Ascending aorta (tissue), 2 donors: ENCODE measurements around the gene FARP1. TPM values are rescaled to one million over a fixed set of nuclear protein-coding genes. Genes with fewer than 3 reads are reported as not detected.

Experiments used
- DNase-seq, 2 donors: peaks; one replicate each; pipeline ENCODE4 v3.0.0-alpha.2; 2019; ENCODE audit warnings: low spot score in 2 of 2
- H3K27ac ChIP-seq, 2 donors: fragments of 200-600 bp; sonication (generic); one replicate each; pipeline ENCODE4 v1.5.1; 2016 to 2017; ENCODE audit warnings: mild to moderate bottlenecking in 1 of 2
- H3K27me3 ChIP-seq: fragments of 200-600 bp; sonication (generic); one replicate; pipeline ENCODE4 v1.5.1; 2017
- H3K36me3 ChIP-seq, 2 donors: fragments of 200-600 bp; sonication (generic); one replicate each; pipeline ENCODE4 v1.5.1; 2016
- H3K4me1 ChIP-seq, 2 donors: fragments of 200-600 bp; sonication (generic); one replicate each; pipeline ENCODE4 v1.5.1; 2016 to 2017; ENCODE audit warnings: mild to moderate bottlenecking in 1 of 2
- H3K4me3 ChIP-seq, 2 donors: fragments of 200-600 bp; sonication (generic); one replicate each; pipeline ENCODE4 v1.5.1; 2016 to 2017; ENCODE audit warnings: mild to moderate bottlenecking in 1 of 2
- H3K9me3 ChIP-seq, 2 donors: fragments of 200-600 bp; sonication (generic); one replicate each; pipeline ENCODE4 v1.5.1; 2016
- CTCF ChIP-seq, 3 experiments: fragments of 200-600 bp in 2 of 3; fragments of 450-650 bp in 1 of 3; sonication (generic) in 2 of 3; IDR thresholded peaks; one replicate each; pipeline ENCODE4 v1.5.1; 2016 to 2019; ENCODE audit warnings: antibody characterized with exemption in 3 of 3, mild to moderate bottlenecking in 1 of 3, moderate library complexity in 1 of 3
- intact Hi-C: fragments of 100-400 bp; cut with DNase I; formaldehyde crosslinking; loops from one replicate; pipeline ENCODE4 v1.15.1; 2023
- total RNA-seq: library from RNA; depleted of rRNA; stranded (reverse); fragments of >200 nt; gene quantifications from one replicate; pipeline ENCODE4 v1.1.0, GENCODE V29; 2016

FARP1 gene
- total RNA-seq, 1 donor from 2014 or later, result 80.8 TPM

DNA sequence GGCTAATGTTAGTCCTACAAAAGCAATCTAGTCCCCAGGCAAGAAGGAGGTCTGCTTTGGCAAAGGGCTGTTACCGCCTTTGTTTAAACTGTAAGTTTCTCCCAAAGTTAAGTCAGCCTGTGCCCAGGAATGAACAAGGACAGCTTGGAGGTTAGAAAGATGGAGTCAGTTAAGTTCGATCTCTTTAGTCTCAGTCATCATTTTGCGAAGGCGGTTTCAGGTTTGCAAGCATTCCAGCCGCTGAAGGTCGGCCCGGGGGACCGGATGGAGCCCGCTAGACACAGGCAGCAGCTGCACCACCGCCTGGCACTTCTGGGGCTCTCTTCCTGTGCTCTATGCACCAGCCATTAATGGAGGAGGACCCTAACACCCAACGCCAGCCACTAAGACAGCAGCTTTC lies 342.7 kb downstream of the FARP1 start:
- no peaks in the 10 kb centered on the region for H3K9me3 ChIP-seq
- H3K36me3 ChIP-seq, result peaks cover 0 to 8% of the 10 kb centered on the region in 2 donors
- no peak overlapping the region for H3K4me3 ChIP-seq
- no peak for DNase-seq
- H3K27me3 ChIP-seq, result no peaks in the 10 kb centered on the region
- intact Hi-C loops, result no loop called here
- H3K4me1 ChIP-seq, result peaks cover 8 to 31% of the 10 kb centered on the region in 2 donors
- TF ChIP-seq CTCF (IDR thresholded peaks at IDR 0.05), result no peak
- peak overlapping the region; percentile 69 to 77 for H3K27ac ChIP-seq

DNA sequence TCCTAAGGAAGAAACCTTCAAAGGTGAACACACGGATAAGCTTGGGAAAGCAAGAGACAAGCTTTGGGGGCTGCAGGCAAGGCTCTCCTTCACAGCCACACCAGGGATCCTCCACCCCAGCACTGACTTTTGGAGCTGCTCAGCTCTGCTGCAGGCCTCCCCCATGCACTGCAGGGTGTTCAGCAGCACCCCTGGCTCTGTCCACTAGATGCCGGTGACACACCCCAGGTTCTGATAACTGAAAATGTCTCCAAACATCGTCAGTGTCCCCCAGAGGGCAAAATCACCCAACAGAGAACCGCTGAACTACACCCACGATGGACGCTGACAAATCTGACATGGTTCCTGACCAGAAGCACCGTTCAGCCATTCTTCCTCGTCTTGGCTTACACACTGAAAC lies 343.5 kb downstream of the FARP1 start:
- H3K36me3 ChIP-seq, result peaks cover 0 to 5% of the 10 kb centered on the region in 2 donors
- no peaks in the 10 kb centered on the region for H3K9me3 ChIP-seq
- TF ChIP-seq CTCF (IDR thresholded peaks at IDR 0.05), result no peak
- no peak overlapping the region for H3K27ac ChIP-seq
- DNase-seq, result no peak
- intact Hi-C loops, result no loop called here
- no peaks in the 10 kb centered on the region for H3K27me3 ChIP-seq
- peaks cover 8 to 31% of the 10 kb centered on the region in 2 donors for H3K4me1 ChIP-seq
- no peak overlapping the region for H3K4me3 ChIP-seq

DNA sequence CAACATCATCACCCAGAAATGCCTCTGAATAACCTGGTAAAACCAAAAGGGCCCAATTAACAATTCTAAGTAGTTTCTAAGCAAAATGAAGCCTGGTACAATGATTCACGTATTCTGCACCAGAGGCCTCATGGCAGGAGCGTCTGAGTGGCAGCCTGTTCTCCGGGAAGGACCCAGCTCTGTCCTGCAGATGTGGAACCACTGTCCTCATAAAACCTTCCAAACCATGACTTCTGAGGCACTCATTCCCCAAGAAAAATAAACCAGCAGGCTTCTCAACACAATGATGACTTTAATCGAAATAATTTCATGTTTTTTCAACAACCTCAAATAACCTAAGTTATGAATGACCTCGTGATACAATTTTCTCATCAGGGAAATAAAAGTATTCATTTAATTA lies 344.1 kb downstream of the FARP1 start:
- no peaks in the 10 kb centered on the region for H3K36me3 ChIP-seq
- no peaks in the 10 kb centered on the region for H3K27me3 ChIP-seq
- DNase-seq, result no peak
- H3K4me1 ChIP-seq, result peaks cover 8 to 31% of the 10 kb centered on the region in 2 donors
- intact Hi-C loops, result no loop called here
- TF ChIP-seq CTCF (IDR thresholded peaks at IDR 0.05), result no peak
- no peak overlapping the region for H3K27ac ChIP-seq
- H3K9me3 ChIP-seq, result no peaks in the 10 kb centered on the region
- H3K4me3 ChIP-seq, result no peak overlapping the region

GRCh38 chr13:98487522-98487921 lies 344.6 kb downstream of the FARP1 start:
- H3K27me3 ChIP-seq, result no peaks in the 10 kb centered on the region
- DNase-seq, result no peak
- no peaks in the 10 kb centered on the region for H3K36me3 ChIP-seq
- no peak overlapping the region for H3K4me3 ChIP-seq
- peaks cover 6 to 29% of the 10 kb centered on the region in 2 donors for H3K4me1 ChIP-seq
- H3K27ac ChIP-seq, result no peak overlapping the region
- intact Hi-C loops, result no loop called here
- no peaks in the 10 kb centered on the region for H3K9me3 ChIP-seq
- no peak for TF ChIP-seq CTCF (IDR thresholded peaks at IDR 0.05)

DNA sequence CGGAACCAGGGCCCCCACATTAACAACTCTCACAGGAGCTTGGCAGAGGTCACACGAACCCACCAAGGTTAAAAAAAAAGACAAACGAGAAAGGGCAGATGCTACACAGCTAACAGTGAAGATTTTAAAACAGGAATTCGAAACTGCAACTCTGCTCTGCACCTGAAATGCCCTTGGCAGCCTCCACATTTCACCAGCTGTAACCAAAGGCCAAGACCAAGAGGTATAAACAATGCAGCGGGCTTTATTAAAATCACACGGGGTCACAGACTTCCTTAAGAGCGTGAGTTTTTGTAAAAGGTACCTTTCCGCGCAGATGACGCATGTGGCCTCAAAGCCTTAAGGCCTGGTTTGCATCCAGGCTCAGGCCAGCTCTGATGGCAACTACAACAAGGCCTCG lies 345.8 kb downstream of the FARP1 start:
- H3K36me3 ChIP-seq, result no peaks in the 10 kb centered on the region
- no peak for DNase-seq
- no peaks in the 10 kb centered on the region for H3K9me3 ChIP-seq
- H3K27ac ChIP-seq, result no peak overlapping the region
- H3K4me1 ChIP-seq, result peaks cover 3 to 16% of the 10 kb centered on the region in 2 donors
- H3K27me3 ChIP-seq, result no peaks in the 10 kb centered on the region
- H3K4me3 ChIP-seq, result no peak overlapping the region
- TF ChIP-seq CTCF (IDR thresholded peaks at IDR 0.05), result no peak
- intact Hi-C loops, result no loop called here
